Natural killer cell (primary cell): Measurements from ENCODE around the gene NDRG4. TPM values are rescaled to one million over a fixed set of nuclear protein-coding genes. Genes with fewer than 3 reads are reported as not detected.
A peak's percentile ranks its signal among the peaks of the same experiment; 100 is the strongest.

Experiments
- ATAC-seq, 3 donors: fragments of 150-1000 bp in 2 of 3; fragments of 200-7000 bp in 1 of 3; cut with Tn5 transposase; 1 replicate in 1 of 3; 2 replicates in 2 of 3; pipeline ENCODE4 v1.10.0; 2021; ENCODE audit warnings: mild to moderate bottlenecking in 2 of 3, moderate library complexity in 2 of 3
- DNase-seq, 2 donors: peaks; one replicate each; pipeline versions ENCODE4 v3.0.0 to v3.0.0-alpha.2; 2013 to 2021; ENCODE audit warnings: mixed read lengths in 1 of 2
- H3K27ac ChIP-seq: one replicate; pipeline ENCODE4 v1.5.1; 2013; ENCODE audit warnings: mild to moderate bottlenecking, low read length
- H3K27me3 ChIP-seq: one replicate; pipeline ENCODE4 v1.6.1; 2013; ENCODE audit warnings: low read length; ENCODE audit not compliant: control insufficient read depth, insufficient read depth
- H3K36me3 ChIP-seq: one replicate; pipeline ENCODE4 v1.6.1; 2013; ENCODE audit warnings: low read length; ENCODE audit not compliant: control insufficient read depth, insufficient read depth
- H3K4me1 ChIP-seq: one replicate; pipeline ENCODE4 v1.6.1; 2013; ENCODE audit warnings: low read length; ENCODE audit not compliant: control insufficient read depth, insufficient read depth
- H3K4me3 ChIP-seq: one replicate; pipeline ENCODE4 v1.5.1; 2013; ENCODE audit warnings: low read length
- H3K9me3 ChIP-seq: one replicate; pipeline ENCODE4 v1.6.1; 2013; ENCODE audit warnings: low read length; ENCODE audit not compliant: control insufficient read depth, insufficient read depth
- H3K27ac Mint-ChIP-seq, 2 donors: one replicate each; pipeline ENCODE4 v1.8.0; 2022; ENCODE audit warnings: mild to moderate bottlenecking in 2 of 2, mixed read lengths in 2 of 2, moderate library complexity in 1 of 2
- H3K27me3 Mint-ChIP-seq, 2 donors: one replicate each; pipeline ENCODE4 v1.8.0; 2022; ENCODE audit warnings: low read depth in 2 of 2, mixed read lengths in 2 of 2
- H3K36me3 Mint-ChIP-seq: one replicate; pipeline ENCODE4 v1.8.0; 2022; ENCODE audit warnings: mixed read lengths
- H3K4me1 Mint-ChIP-seq, 2 donors: one replicate each; pipeline ENCODE4 v1.8.0; 2022; ENCODE audit warnings: mixed read lengths in 2 of 2
- H3K4me3 Mint-ChIP-seq: one replicate; pipeline ENCODE4 v1.8.0; 2022; ENCODE audit warnings: mild to moderate bottlenecking, moderate library complexity, mixed read lengths
- H3K9me3 Mint-ChIP-seq, 2 donors: one replicate each; pipeline ENCODE4 v1.8.0; 2022; ENCODE audit warnings: mixed read lengths in 2 of 2
- CTCF ChIP-seq: fragments of 200-600 bp; IDR thresholded peaks from one replicate; pipeline ENCODE4 v1.8.0; 2022; ENCODE audit warnings: antibody characterized with exemption
- WGBS: methylation state at CpG from one replicate; pipeline ENCODE4 v1.1.7; 2013; ENCODE audit warnings: missing lambda C conversion rate; ENCODE audit not compliant: insufficient coverage; 5-methylcytosine and 5-hydroxymethylcytosine counted together
- intact Hi-C: fragments of 100-400 bp; cut with micrococcal nuclease; formaldehyde crosslinking; loops from one replicate; pipeline ENCODE4 v1.14.2; 2022
- total RNA-seq, 4 donors: library from RNA; stranded (reverse); fragments of 120-200 nt in 1 of 4; gene quantifications; one replicate each; pipeline versions ENCODE4 v1.2.3 to v1.2.4, GENCODE V29; 2013 to 2022

Gene NDRG4
- total RNA-seq, 3 donors from 2014 or later (not counting 1 experiment from before 2014, with no cell fraction given): not detected

DNA sequence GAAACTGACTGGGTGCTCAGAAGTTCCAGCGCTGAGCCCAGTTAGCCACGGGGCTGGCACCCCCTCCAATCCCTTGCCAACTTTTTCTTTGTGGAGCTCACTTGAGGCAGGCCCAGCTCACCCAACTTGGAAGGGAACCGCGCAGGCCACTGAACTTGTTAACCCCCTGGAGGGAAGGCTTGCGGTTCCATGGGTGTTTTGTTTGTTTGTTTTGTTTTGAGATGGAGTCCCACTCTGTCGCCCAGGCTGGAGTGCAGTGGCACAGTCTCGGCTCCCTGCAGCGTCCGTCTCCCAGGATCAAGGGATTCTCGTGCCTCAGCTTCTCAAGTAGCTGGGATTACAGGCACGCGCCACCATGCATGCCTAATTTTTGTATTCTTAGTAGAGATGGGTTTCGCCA, 34.1 kb upstream of the NDRG4 start:
- WGBS: 85% methylated on average over 13 of the region's 13 CpGs
- Mint-ChIP-seq H3K27me3 (peaks cover 33 to 46% of the 10 kb centered on the region in 2 donors), H3K4me1 (peaks cover 22 to 26% of the 10 kb centered on the region in 2 donors)

GRCh38 chr16:58466396-58466795, 33.5 kb upstream of the NDRG4 start:
- H3K4me1 Mint-ChIP-seq: peaks cover 28 to 31% of the 10 kb centered on the region in 2 donors
- ATAC-seq (no peak), DNase-seq (no peak)
- Histone ChIP-seq H3K27me3 (peaks cover 24% of the 10 kb centered on the region), H3K4me3 (no peak overlapping the region), H3K9me3 (no peaks in the 10 kb centered on the region), H3K4me1 (peaks cover 31% of the 10 kb centered on the region), H3K27ac (no peak overlapping the region), H3K36me3 (no peaks in the 10 kb centered on the region)
- no peak overlapping the region for H3K27ac Mint-ChIP-seq
- peaks cover 30 to 46% of the 10 kb centered on the region in 2 donors for H3K27me3 Mint-ChIP-seq
- no peak for TF ChIP-seq CTCF
- 82% methylated on average over 3 of the region's 3 CpGs for WGBS
- H3K9me3 Mint-ChIP-seq: no peaks in the 10 kb centered on the region
- H3K4me3 Mint-ChIP-seq: peak overlapping the region; percentile 13
- no peaks in the 10 kb centered on the region for H3K36me3 Mint-ChIP-seq
- intact Hi-C loops: no loop called here

More for the DNA sequence above, 34.1 kb upstream of the NDRG4 start:
- intact Hi-C loops: no loop called here
- Mint-ChIP-seq H3K9me3 (no peaks in the 10 kb centered on the region), H3K4me3 (no peak overlapping the region), H3K36me3 (no peaks in the 10 kb centered on the region), H3K27ac (no peak overlapping the region)
- Histone ChIP-seq H3K4me1 (peaks cover 25% of the 10 kb centered on the region), H3K27ac (no peak overlapping the region), H3K4me3 (no peak overlapping the region), H3K27me3 (peaks cover 24% of the 10 kb centered on the region), H3K9me3 (no peaks in the 10 kb centered on the region), H3K36me3 (no peaks in the 10 kb centered on the region)
- TF ChIP-seq CTCF: no peak
- DNase-seq (no peak), ATAC-seq (no peak)

- no peaks in the 10 kb centered on the region for H3K36me3 Mint-ChIP-seq
- no peak overlapping the region for H3K4me3 ChIP-seq
- H3K27ac ChIP-seq: no peak overlapping the region
- intact Hi-C loops: no loop called here
- peaks cover 20% of the 10 kb centered on the region for H3K27me3 ChIP-seq
- 92% methylated on average over 5 of the region's 5 CpGs for WGBS
- H3K4me1 Mint-ChIP-seq: peaks cover 37 to 40% of the 10 kb centered on the region in 2 donors
- H3K9me3 Mint-ChIP-seq: no peaks in the 10 kb centered on the region
- H3K27ac Mint-ChIP-seq: no peak overlapping the region
- H3K4me3 Mint-ChIP-seq: no peak overlapping the region
- TF ChIP-seq CTCF: no peak
- H3K4me1 ChIP-seq: peaks cover 39% of the 10 kb centered on the region
- H3K9me3 ChIP-seq: no peaks in the 10 kb centered on the region
- no peaks in the 10 kb centered on the region for H3K36me3 ChIP-seq
- H3K27me3 Mint-ChIP-seq: peaks cover 26 to 48% of the 10 kb centered on the region in 2 donors
- ATAC-seq: no peak
- no peak for DNase-seq
Observed at GRCh38 chr16:58467905-58468304, 32.0 kb upstream of the NDRG4 start.
